ENCODE measurements around the gene TEX22.

Gene TEX22

GRCh38 chr14:105385698-105386365, 12.5 kb upstream of the TEX22 start:
- DNase-seq = no peak

- DNase-seq = no peak
These were observed 11.5 kb upstream of the TEX22 start for GRCh38 chr14:105386581-105387529.

GRCh38 chr14:105387530-105387922, 10.8 kb upstream of the TEX22 start:
- no peak for DNase-seq

GRCh38 chr14:105388110-105388951, 10.0 kb upstream of the TEX22 start:
- DNase-seq = no peak

GRCh38 chr14:105388976-105389375, 9.4 kb upstream of the TEX22 start:
- no peak for DNase-seq

- no peak for DNase-seq
These were observed 8.8 kb upstream of the TEX22 start for GRCh38 chr14:105389534-105389933.

- DNase-seq = no peak
These were observed 8.1 kb upstream of the TEX22 start for GRCh38 chr14:105389976-105390848.

- no peak for DNase-seq
These were observed 7.4 kb upstream of the TEX22 start for GRCh38 chr14:105390849-105391500.

- no peak for DNase-seq
These were observed 6.8 kb upstream of the TEX22 start for GRCh38 chr14:105391541-105391940.

GRCh38 chr14:105392131-105393090, 5.9 kb upstream of the TEX22 start:
- no peak for DNase-seq

GRCh38 chr14:105393151-105393550, 5.2 kb upstream of the TEX22 start:
- DNase-seq = no peak

GRCh38 chr14:105394714-105395537, 3.4 kb upstream of the TEX22 start:
- no peak for DNase-seq

GRCh38 chr14:105395538-105395854, 2.8 kb upstream of the TEX22 start:
- DNase-seq = no peak

GRCh38 chr14:105397350-105397931, 897 bp upstream of the TEX22 start:
- DNase-seq = no peak

GRCh38 chr14:105398726-105399465, 558 bp downstream of the TEX22 start:
- no peak for DNase-seq

GRCh38 chr14:105399466-105399775, 1.1 kb downstream of the TEX22 start:
- DNase-seq = no peak

GRCh38 chr14:105400016-105400415, 1.7 kb downstream of the TEX22 start:
- DNase-seq = no peak

- DNase-seq = no peak
These were observed 3.4 kb downstream of the TEX22 start for GRCh38 chr14:105401699-105402098.

- DNase-seq = no peak
These were observed 10.3 kb downstream of the TEX22 start for GRCh38 chr14:105408592-105408991.
